Right ventricle myocardium superior (tissue), 1 donor: ENCODE data around the gene FBXO7. TPM values are rescaled to one million over a fixed set of nuclear protein-coding genes. Genes with fewer than 3 reads are reported as not detected.
A peak's percentile ranks its signal among the peaks of the same experiment; 100 is the strongest.

Experiments used
- ATAC-seq: fragments of 200-7000 bp; cut with Tn5 transposase; one replicate; pipeline ENCODE4 v1.9.1; 2020; ENCODE audit warnings: mild to moderate bottlenecking; ENCODE audit not compliant: poor library complexity
- DNase-seq: peaks from one replicate; pipeline ENCODE4 v3.0.0-alpha.2; 2020
- intact Hi-C: fragments of 100-400 bp; cut with DNase I; formaldehyde crosslinking; loops from one replicate; pipeline ENCODE4 v1.11.2; 2022
- total RNA-seq: library from RNA; stranded (reverse); fragmentation: NEBNext Ultra II Directional; extraction: Animal tissue kit (Norgen Biotek cat#: 25700); gene quantifications from one replicate; pipeline ENCODE4 v1.2.1, GENCODE V29; 2021
- donor health status: DM: no; HTN: yes; CAD: no; lungs with severe emphysema.

FBXO7 gene
- total RNA-seq, 1 donor from 2014 or later, result 30.3 TPM

GRCh38 chr22:32522237-32522636 lies 47.6 kb downstream of the FBXO7 start:
- DNase-seq (no peak), ATAC-seq (no peak)
- intact Hi-C loops, result no loop called here

GRCh38 chr22:32527756-32528155 lies 53.1 kb downstream of the FBXO7 start:
- DNase-seq (no peak), ATAC-seq (no peak)
- intact Hi-C loops, result loop anchor here (2.0 kb wide), 2 partner anchors 269 to 473 kb away; no protein-coding TSS in a partner anchor

GRCh38 chr22:32528316-32528715 lies 53.7 kb downstream of the FBXO7 start:
- DNase-seq (no peak), ATAC-seq (no peak)
- intact Hi-C loops, result loop anchor here (2.0 kb wide), 2 partner anchors 268 to 472 kb away; no protein-coding TSS in a partner anchor

- ATAC-seq, result peak; percentile 72
- DNase-seq, result peak; percentile 92
- intact Hi-C loops, result loop anchor here (2.0 kb wide), 2 partner anchors 268 to 472 kb away; no protein-coding TSS in a partner anchor
Measured at GRCh38 chr22:32528984-32529982, 54.7 kb downstream of the FBXO7 start.

- intact Hi-C loops, result loop anchor here (5.0 kb wide), 3 partner anchors 91 to 456 kb away; no protein-coding TSS in a partner anchor
- no peak for DNase-seq
- ATAC-seq, result peak; percentile 6
Measured at GRCh38 chr22:32531228-32531627, 56.6 kb downstream of the FBXO7 start.

GRCh38 chr22:32531931-32532819 lies 57.6 kb downstream of the FBXO7 start:
- intact Hi-C loops, result loop anchor here (5.0 kb wide), 3 partner anchors 90 to 455 kb away; no protein-coding TSS in a partner anchor
- ATAC-seq (peak; percentile 74), DNase-seq (peak; percentile 93)

GRCh38 chr22:32532820-32533128 lies 58.2 kb downstream of the FBXO7 start:
- no peak for ATAC-seq
- intact Hi-C loops, result loop anchor here (5.0 kb wide), 3 partner anchors 90 to 455 kb away; no protein-coding TSS in a partner anchor
- no peak for DNase-seq

- ATAC-seq (no peak), DNase-seq (no peak)
- intact Hi-C loops, result loop anchor here (5.0 kb wide), 3 partner anchors 89 to 454 kb away; no protein-coding TSS in a partner anchor
Measured at GRCh38 chr22:32533265-32534111, 58.9 kb downstream of the FBXO7 start.

- intact Hi-C loops, result loop anchor here (5.0 kb wide), 4 partner anchors 43 to 453 kb away; no protein-coding TSS in a partner anchor
- ATAC-seq, result peak; percentile 27
- DNase-seq, result peak; percentile 57
Measured at GRCh38 chr22:32534252-32535235, 59.9 kb downstream of the FBXO7 start.

- DNase-seq (no peak), ATAC-seq (no peak)
- intact Hi-C loops, result loop anchor here (5.0 kb wide), 1 partner anchor 42 kb away; no protein-coding TSS in a partner anchor
Measured at GRCh38 chr22:32535531-32536190, 61.0 kb downstream of the FBXO7 start.

- intact Hi-C loops, result loop anchor here (5.0 kb wide), 1 partner anchor 41 kb away; no protein-coding TSS in a partner anchor
- DNase-seq, result no peak
- no peak for ATAC-seq
Measured at GRCh38 chr22:32536352-32536751, 61.7 kb downstream of the FBXO7 start.

GRCh38 chr22:32538521-32538920 lies 63.9 kb downstream of the FBXO7 start:
- intact Hi-C loops, result loop anchor here (5.0 kb wide), 1 partner anchor 39 kb away; no protein-coding TSS in a partner anchor
- no peak for ATAC-seq
- DNase-seq, result no peak

GRCh38 chr22:32539631-32540421 lies 65.2 kb downstream of the FBXO7 start:
- DNase-seq (no peak), ATAC-seq (no peak)
- intact Hi-C loops, result loop anchor here (5.0 kb wide), 1 partner anchor 37 kb away; no protein-coding TSS in a partner anchor

- intact Hi-C loops, result no loop called here
- ATAC-seq (no peak), DNase-seq (no peak)
Measured at GRCh38 chr22:32541481-32541880, 66.9 kb downstream of the FBXO7 start.

GRCh38 chr22:32542066-32542676 lies 67.6 kb downstream of the FBXO7 start:
- DNase-seq (no peak), ATAC-seq (no peak)
- intact Hi-C loops, result no loop called here
